ENCODE data around the gene FAR1.
"Not testable (repeated sequence)": the region's sequence is repeated elsewhere in the genome, so short reads cannot be mapped to it uniquely, and the experiment has no call there.

DNA sequence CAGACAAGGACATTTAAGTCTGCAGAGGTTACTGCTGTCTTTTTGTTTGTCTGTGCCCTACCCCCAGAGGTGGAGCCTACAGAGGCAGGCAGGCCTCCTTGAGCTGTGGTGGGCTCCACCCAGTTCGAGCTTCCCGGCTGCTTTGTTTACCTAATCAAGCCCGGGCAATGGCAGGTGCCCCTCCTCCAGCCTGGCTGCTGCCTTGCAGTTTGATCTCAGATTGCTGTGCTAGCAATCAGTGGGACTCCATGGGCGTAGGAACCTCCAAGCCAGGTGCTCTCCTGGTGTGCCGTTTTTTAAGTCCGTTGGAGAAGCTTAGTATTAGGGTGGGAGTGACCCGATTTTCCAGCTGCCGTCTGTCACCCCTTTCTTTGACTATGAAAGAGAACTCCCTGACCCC, 39.8 kb upstream of the FAR1 start:
- TF ChIP-seq, protein P1, sequence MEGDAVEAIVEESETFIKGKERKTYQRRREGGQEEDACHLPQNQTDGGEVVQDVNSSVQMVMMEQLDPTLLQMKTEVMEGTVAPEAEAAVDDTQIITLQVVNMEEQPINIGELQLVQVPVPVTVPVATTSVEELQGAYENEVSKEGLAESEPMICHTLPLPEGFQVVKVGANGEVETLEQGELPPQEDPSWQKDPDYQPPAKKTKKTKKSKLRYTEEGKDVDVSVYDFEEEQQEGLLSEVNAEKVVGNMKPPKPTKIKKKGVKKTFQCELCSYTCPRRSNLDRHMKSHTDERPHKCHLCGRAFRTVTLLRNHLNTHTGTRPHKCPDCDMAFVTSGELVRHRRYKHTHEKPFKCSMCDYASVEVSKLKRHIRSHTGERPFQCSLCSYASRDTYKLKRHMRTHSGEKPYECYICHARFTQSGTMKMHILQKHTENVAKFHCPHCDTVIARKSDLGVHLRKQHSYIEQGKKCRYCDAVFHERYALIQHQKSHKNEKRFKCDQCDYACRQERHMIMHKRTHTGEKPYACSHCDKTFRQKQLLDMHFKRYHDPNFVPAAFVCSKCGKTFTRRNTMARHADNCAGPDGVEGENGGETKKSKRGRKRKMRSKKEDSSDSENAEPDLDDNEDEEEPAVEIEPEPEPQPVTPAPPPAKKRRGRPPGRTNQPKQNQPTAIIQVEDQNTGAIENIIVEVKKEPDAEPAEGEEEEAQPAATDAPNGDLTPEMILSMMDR (IDR thresholded peaks at IDR 0.05), result not testable (repeated sequence)
- TF ChIP-seq, protein P2, sequence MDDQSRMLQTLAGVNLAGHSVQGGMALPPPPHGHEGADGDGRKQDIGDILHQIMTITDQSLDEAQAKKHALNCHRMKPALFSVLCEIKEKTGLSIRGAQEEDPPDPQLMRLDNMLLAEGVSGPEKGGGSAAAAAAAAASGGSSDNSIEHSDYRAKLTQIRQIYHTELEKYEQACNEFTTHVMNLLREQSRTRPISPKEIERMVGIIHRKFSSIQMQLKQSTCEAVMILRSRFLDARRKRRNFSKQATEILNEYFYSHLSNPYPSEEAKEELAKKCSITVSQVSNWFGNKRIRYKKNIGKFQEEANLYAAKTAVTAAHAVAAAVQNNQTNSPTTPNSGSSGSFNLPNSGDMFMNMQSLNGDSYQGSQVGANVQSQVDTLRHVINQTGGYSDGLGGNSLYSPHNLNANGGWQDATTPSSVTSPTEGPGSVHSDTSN (IDR thresholded peaks at IDR 0.05), result not testable (repeated sequence)
- not testable (repeated sequence) for TF ChIP-seq JUND (IDR thresholded peaks at IDR 0.05); ELF1 (IDR thresholded peaks at IDR 0.05); TEAD4 (IDR thresholded peaks at IDR 0.05; ENCODE audit: borderline replicate concordance, insufficient read depth); CHD2 (IDR thresholded peaks at IDR 0.05; ENCODE audit: low read length, partially characterized antibody); RFX5 (IDR thresholded peaks at IDR 0.05; ENCODE audit: low read length); RXRA (IDR thresholded peaks at IDR 0.05; ENCODE audit: borderline replicate concordance, low read depth); FOXJ3 (CRISPR knock-in tag; IDR thresholded peaks at IDR 0.05); EZH2phosphoT487 (IDR thresholded peaks at IDR 0.05; ENCODE audit: borderline replicate concordance, low read depth)
- TF ChIP-seq, protein P3, sequence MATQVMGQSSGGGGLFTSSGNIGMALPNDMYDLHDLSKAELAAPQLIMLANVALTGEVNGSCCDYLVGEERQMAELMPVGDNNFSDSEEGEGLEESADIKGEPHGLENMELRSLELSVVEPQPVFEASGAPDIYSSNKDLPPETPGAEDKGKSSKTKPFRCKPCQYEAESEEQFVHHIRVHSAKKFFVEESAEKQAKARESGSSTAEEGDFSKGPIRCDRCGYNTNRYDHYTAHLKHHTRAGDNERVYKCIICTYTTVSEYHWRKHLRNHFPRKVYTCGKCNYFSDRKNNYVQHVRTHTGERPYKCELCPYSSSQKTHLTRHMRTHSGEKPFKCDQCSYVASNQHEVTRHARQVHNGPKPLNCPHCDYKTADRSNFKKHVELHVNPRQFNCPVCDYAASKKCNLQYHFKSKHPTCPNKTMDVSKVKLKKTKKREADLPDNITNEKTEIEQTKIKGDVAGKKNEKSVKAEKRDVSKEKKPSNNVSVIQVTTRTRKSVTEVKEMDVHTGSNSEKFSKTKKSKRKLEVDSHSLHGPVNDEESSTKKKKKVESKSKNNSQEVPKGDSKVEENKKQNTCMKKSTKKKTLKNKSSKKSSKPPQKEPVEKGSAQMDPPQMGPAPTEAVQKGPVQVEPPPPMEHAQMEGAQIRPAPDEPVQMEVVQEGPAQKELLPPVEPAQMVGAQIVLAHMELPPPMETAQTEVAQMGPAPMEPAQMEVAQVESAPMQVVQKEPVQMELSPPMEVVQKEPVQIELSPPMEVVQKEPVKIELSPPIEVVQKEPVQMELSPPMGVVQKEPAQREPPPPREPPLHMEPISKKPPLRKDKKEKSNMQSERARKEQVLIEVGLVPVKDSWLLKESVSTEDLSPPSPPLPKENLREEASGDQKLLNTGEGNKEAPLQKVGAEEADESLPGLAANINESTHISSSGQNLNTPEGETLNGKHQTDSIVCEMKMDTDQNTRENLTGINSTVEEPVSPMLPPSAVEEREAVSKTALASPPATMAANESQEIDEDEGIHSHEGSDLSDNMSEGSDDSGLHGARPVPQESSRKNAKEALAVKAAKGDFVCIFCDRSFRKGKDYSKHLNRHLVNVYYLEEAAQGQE (IDR thresholded peaks at IDR 0.05; ENCODE audit: low read depth, low read length), result not testable (repeated sequence)

Data from SK-N-SH (cell line).